SK-N-SH treated with all-trans-retinoic acid at 6 μM for 48 hours (cell line): ENCODE results near the gene RGL1.

Experiments
- ATAC-seq: fragments of 200-7000 bp; cut with Tn5 transposase; 3 replicates; pipeline ENCODE4 v1.9.1; 2020; ENCODE audit warnings: mild to moderate bottlenecking, moderate library complexity
- ARNTL ChIP-seq: fragments of 450-650 bp; formaldehyde crosslinking; IDR thresholded peaks from 2 replicates; pipeline ENCODE4 v1.5.0; 2020; ENCODE audit warnings: low read depth, mild to moderate bottlenecking, moderate library complexity, borderline replicate concordance
- BACH2 ChIP-seq: fragments of 250-450 bp; sonication (Bioruptor Pico); IDR thresholded peaks from 2 replicates; pipeline ENCODE4 v1.9.0; 2021; ENCODE audit warnings: mild to moderate bottlenecking, borderline replicate concordance
- CSDC2 ChIP-seq: fragments of 250-450 bp; sonication (Bioruptor Pico); IDR thresholded peaks from 2 replicates; pipeline ENCODE4 v1.5.0; 2020; ENCODE audit warnings: mild to moderate bottlenecking, moderate library complexity
- CSRNP3 ChIP-seq: fragments of 250-450 bp; sonication (Bioruptor Pico); IDR thresholded peaks from 2 replicates; pipeline ENCODE4 v1.5.1; 2021; ENCODE audit warnings: mild to moderate bottlenecking, moderate library complexity
- ESRRG ChIP-seq: fragments of 250-450 bp; sonication (Bioruptor Pico); IDR thresholded peaks from 2 replicates; pipeline ENCODE4 v1.6.1; 2021; ENCODE audit warnings: mild to moderate bottlenecking
- GLIS3 ChIP-seq: fragments of 250-450 bp; sonication (Bioruptor Pico); IDR thresholded peaks from 2 replicates; pipeline ENCODE4 v1.5.0; 2020; ENCODE audit warnings: mild to moderate bottlenecking, moderate library complexity
- ISL1 ChIP-seq: fragments of 250-450 bp; sonication (Bioruptor Pico); IDR thresholded peaks from 2 replicates; pipeline ENCODE4 v2.1.2; 2022; ENCODE audit warnings: mild to moderate bottlenecking, moderate library complexity
- OSR1 ChIP-seq: fragments of 250-450 bp; sonication (Bioruptor Pico); IDR thresholded peaks from 2 replicates; pipeline ENCODE4 v1.8.0; 2022; ENCODE audit warnings: moderate library complexity, mild to moderate bottlenecking, inconsistent platforms
- POU6F1 ChIP-seq: fragments of 250-450 bp; sonication (Bioruptor Pico); IDR thresholded peaks from 2 replicates; pipeline ENCODE4 v1.8.0; 2021; ENCODE audit warnings: low read depth, mild to moderate bottlenecking, moderate library complexity, borderline replicate concordance
- PPARA ChIP-seq: fragments of 250-450 bp; sonication (Bioruptor Pico); IDR thresholded peaks from 2 replicates; pipeline ENCODE4 v1.5.0; 2020; ENCODE audit warnings: mild to moderate bottlenecking, borderline replicate concordance
- RARB ChIP-seq: fragments of 250-450 bp; sonication (Bioruptor Pico); IDR thresholded peaks from 2 replicates; pipeline ENCODE4 v1.8.0; 2021; ENCODE audit warnings: mild to moderate bottlenecking, moderate library complexity
- SNAI2 ChIP-seq: fragments of 250-450 bp; sonication (Bioruptor Pico); IDR thresholded peaks from 2 replicates; pipeline ENCODE4 v1.5.0; 2020; ENCODE audit warnings: mild to moderate bottlenecking, moderate library complexity
- TCF4 ChIP-seq: fragments of 250-450 bp; sonication (Bioruptor Pico); IDR thresholded peaks from 2 replicates; pipeline ENCODE4 v1.8.0; 2021; ENCODE audit warnings: mild to moderate bottlenecking, moderate library complexity, borderline replicate concordance
- TSHZ2 ChIP-seq: fragments of 250-450 bp; sonication (Bioruptor Pico); IDR thresholded peaks from 2 replicates; pipeline ENCODE4 v1.5.0; 2020; ENCODE audit warnings: mild to moderate bottlenecking, moderate library complexity
- ZFP3 ChIP-seq: fragments of 250-450 bp; sonication (Bioruptor Pico); IDR thresholded peaks from 2 replicates; pipeline ENCODE4 v1.5.0; 2020; ENCODE audit warnings: mild to moderate bottlenecking, moderate library complexity
- ZFP30 ChIP-seq: fragments of 450-650 bp; formaldehyde crosslinking; IDR thresholded peaks from 2 replicates; pipeline ENCODE4 v1.5.0; 2022; ENCODE audit warnings: mild to moderate bottlenecking, moderate library complexity
- ZNF565 ChIP-seq: fragments of 450-650 bp; formaldehyde crosslinking; conservative IDR thresholded peaks from 2 replicates; pipeline ENCODE4 v1.5.0; 2020; ENCODE audit warnings: low read depth, mild to moderate bottlenecking, moderate library complexity
- ZNF70 ChIP-seq: fragments of 450-650 bp; formaldehyde crosslinking; IDR thresholded peaks from 2 replicates; pipeline ENCODE4 v1.5.0; 2020; ENCODE audit warnings: mild to moderate bottlenecking, moderate library complexity
- ZNF8 ChIP-seq: fragments of 450-650 bp; formaldehyde crosslinking; IDR thresholded peaks from 2 replicates; pipeline ENCODE4 v1.5.0; 2020; ENCODE audit warnings: mild to moderate bottlenecking, moderate library complexity

Gene RGL1

GRCh38 chr1:183864611-183865010, 59.7 kb downstream of the RGL1 start:
- no peak for ATAC-seq
- no peak for TF ChIP-seq POU6F1 (CRISPR knock-in tag)

GRCh38 chr1:183869230-183869629, 64.3 kb downstream of the RGL1 start:
- no peak for ATAC-seq
- no peak for TF ChIP-seq BACH2 (CRISPR knock-in tag)
- no peak for TF ChIP-seq SNAI2
- no peak for TF ChIP-seq ARNTL (CRISPR knock-in tag)
- TF ChIP-seq TCF4 (CRISPR knock-in tag): no peak
- no peak for TF ChIP-seq ZFP3 (CRISPR knock-in tag)
- TF ChIP-seq OSR1 (CRISPR knock-in tag): no peak
- no peak for TF ChIP-seq RARB (CRISPR knock-in tag)
- TF ChIP-seq POU6F1 (CRISPR knock-in tag): no peak
- TF ChIP-seq CSDC2: no peak
- TF ChIP-seq CSRNP3 (CRISPR knock-in tag): no peak
- TF ChIP-seq ZNF565 (CRISPR knock-in tag): no peak
- TF ChIP-seq, all 23 proteins: peak for 0

- no peak for ATAC-seq
- TF ChIP-seq ESRRG (CRISPR knock-in tag): no peak
- no peak for TF ChIP-seq ARNTL (CRISPR knock-in tag)
- no peak for TF ChIP-seq ZFP3 (CRISPR knock-in tag)
- TF ChIP-seq GLIS3 (CRISPR knock-in tag): no peak
- TF ChIP-seq ISL1 (CRISPR knock-in tag): no peak
- TF ChIP-seq ZNF70: no peak
- TF ChIP-seq TSHZ2 (CRISPR knock-in tag): no peak
- TF ChIP-seq RARB (CRISPR knock-in tag): no peak
- no peak for TF ChIP-seq CSDC2
- TF ChIP-seq SNAI2: no peak
- no peak for TF ChIP-seq ZFP30
- no peak for TF ChIP-seq OSR1 (CRISPR knock-in tag)
- no peak for TF ChIP-seq ZNF8
- TF ChIP-seq CSRNP3 (CRISPR knock-in tag): no peak
- no peak for TF ChIP-seq PPARA (CRISPR knock-in tag)
- TF ChIP-seq ZNF565 (CRISPR knock-in tag): no peak
Observed at GRCh38 chr1:183869664-183870063, 64.7 kb downstream of the RGL1 start.
